ENCODE data around the gene PDE1C. TPM values are rescaled to one million over a fixed set of nuclear protein-coding genes. Genes with fewer than 3 reads are reported as not detected.
"Not testable (repeated sequence)": the region's sequence is repeated elsewhere in the genome, so short reads cannot be mapped to it uniquely, and the experiment has no call there.

PDE1C gene
- total RNA-seq, 2 donors from 2014 or later: 0.26 to 0.60 TPM

- H3K4me1 Mint-ChIP-seq: no peaks in the 10 kb centered on the region
- no peaks in the 10 kb centered on the region for H3K36me3 ChIP-seq (ENCODE audit: control insufficient read depth, insufficient read depth, low read length)
- H3K27me3 Mint-ChIP-seq (ENCODE audit: insufficient read depth): peaks cover 34% of the 10 kb centered on the region
- no peaks in the 10 kb centered on the region for H3K36me3 Mint-ChIP-seq (ENCODE audit: low read depth)
- H3K9me3 Mint-ChIP-seq: peaks cover 27% of the 10 kb centered on the region
- no peak overlapping the region for H3K27ac ChIP-seq (ENCODE audit: low read depth, low read length)
- 81 to 100% methylated on average over 2 of the region's 2 CpGs for WGBS, 2 experiments (ENCODE audit: insufficient coverage in 1 of 2, insufficient read length in 1 of 2)
- H3K4me3 ChIP-seq (ENCODE audit: low read length): no peak overlapping the region
- H3K27me3 ChIP-seq (ENCODE audit: control insufficient read depth, insufficient read depth, low read length, poor library complexity, severe bottlenecking): peaks cover 14% of the 10 kb centered on the region
- H3K27ac Mint-ChIP-seq: no peak overlapping the region
- no peak overlapping the region for H3K9ac ChIP-seq (ENCODE audit: extremely low read depth, low read length, poor library complexity, severe bottlenecking)
- no peaks in the 10 kb centered on the region for H3K4me1 ChIP-seq (ENCODE audit: control insufficient read depth, insufficient read depth, low read length)
- H3K4me3 Mint-ChIP-seq: no peak overlapping the region
- peaks cover 12% of the 10 kb centered on the region for H3K9me3 ChIP-seq (ENCODE audit: control insufficient read depth, low read length)
- TF ChIP-seq, protein P1, sequence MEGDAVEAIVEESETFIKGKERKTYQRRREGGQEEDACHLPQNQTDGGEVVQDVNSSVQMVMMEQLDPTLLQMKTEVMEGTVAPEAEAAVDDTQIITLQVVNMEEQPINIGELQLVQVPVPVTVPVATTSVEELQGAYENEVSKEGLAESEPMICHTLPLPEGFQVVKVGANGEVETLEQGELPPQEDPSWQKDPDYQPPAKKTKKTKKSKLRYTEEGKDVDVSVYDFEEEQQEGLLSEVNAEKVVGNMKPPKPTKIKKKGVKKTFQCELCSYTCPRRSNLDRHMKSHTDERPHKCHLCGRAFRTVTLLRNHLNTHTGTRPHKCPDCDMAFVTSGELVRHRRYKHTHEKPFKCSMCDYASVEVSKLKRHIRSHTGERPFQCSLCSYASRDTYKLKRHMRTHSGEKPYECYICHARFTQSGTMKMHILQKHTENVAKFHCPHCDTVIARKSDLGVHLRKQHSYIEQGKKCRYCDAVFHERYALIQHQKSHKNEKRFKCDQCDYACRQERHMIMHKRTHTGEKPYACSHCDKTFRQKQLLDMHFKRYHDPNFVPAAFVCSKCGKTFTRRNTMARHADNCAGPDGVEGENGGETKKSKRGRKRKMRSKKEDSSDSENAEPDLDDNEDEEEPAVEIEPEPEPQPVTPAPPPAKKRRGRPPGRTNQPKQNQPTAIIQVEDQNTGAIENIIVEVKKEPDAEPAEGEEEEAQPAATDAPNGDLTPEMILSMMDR (conservative IDR thresholded peaks at IDR 0.05): no peak
- DNase-seq: no peak
These were observed 8.6 kb upstream of the PDE1C start for GRCh38 chr7:32078824-32079223.

DNA sequence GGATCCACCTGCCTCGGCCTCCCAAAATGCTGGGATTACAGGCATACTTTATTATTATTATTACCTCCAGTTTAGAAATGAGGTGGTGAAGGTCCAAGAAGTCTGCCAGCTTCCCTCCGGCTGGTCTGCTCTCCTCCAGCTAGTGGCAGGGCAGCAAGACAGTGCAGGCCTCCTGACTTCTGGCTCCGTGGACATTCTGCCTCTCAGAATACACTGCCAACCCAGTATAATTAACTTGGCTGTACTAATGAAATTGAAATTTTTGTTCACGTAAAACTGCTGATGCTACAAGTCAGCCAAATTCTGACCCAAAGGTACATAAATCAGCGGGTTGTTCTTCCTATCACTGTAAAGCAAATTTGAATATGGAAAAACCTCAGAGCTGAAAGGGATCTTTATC lies 7.6 kb upstream of the PDE1C start:
- Mint-ChIP-seq H3K9me3 (peaks cover 24% of the 10 kb centered on the region), H3K36me3 (ENCODE audit: low read depth) (no peaks in the 10 kb centered on the region), H3K27me3 (ENCODE audit: insufficient read depth) (peaks cover 44% of the 10 kb centered on the region), H3K27ac (no peak overlapping the region), H3K4me3 (no peak overlapping the region), H3K4me1 (no peaks in the 10 kb centered on the region)
- H3K27me3 ChIP-seq (ENCODE audit: control insufficient read depth, insufficient read depth, low read length, poor library complexity, severe bottlenecking): peaks cover 24% of the 10 kb centered on the region
- DNase-seq: no peak
- no peak overlapping the region for H3K9ac ChIP-seq (ENCODE audit: extremely low read depth, low read length, poor library complexity, severe bottlenecking)
- no peak overlapping the region for H3K4me3 ChIP-seq (ENCODE audit: low read length)
- WGBS, 2 experiments (ENCODE audit: insufficient coverage in 1 of 2, insufficient read length in 1 of 2): 92 to 100% methylated on average over 2 to 5 of the region's 5 CpGs
- no peaks in the 10 kb centered on the region for H3K36me3 ChIP-seq (ENCODE audit: control insufficient read depth, insufficient read depth, low read length)
- TF ChIP-seq, protein P1 (conservative IDR thresholded peaks at IDR 0.05): no peak
- no peaks in the 10 kb centered on the region for H3K4me1 ChIP-seq (ENCODE audit: control insufficient read depth, insufficient read depth, low read length)
- H3K9me3 ChIP-seq (ENCODE audit: control insufficient read depth, low read length): peaks cover 12% of the 10 kb centered on the region
- no peak overlapping the region for H3K27ac ChIP-seq (ENCODE audit: low read depth, low read length)

GRCh38 chr7:32076802-32077201 lies 6.6 kb upstream of the PDE1C start:
- not testable (repeated sequence) for DNase-seq; H3K4me1 Mint-ChIP-seq; H3K36me3 ChIP-seq (ENCODE audit: control insufficient read depth, insufficient read depth, low read length); H3K4me1 ChIP-seq (ENCODE audit: control insufficient read depth, insufficient read depth, low read length); H3K4me3 ChIP-seq (ENCODE audit: low read length); H3K27ac Mint-ChIP-seq; H3K36me3 Mint-ChIP-seq (ENCODE audit: low read depth); H3K27ac ChIP-seq (ENCODE audit: low read depth, low read length); H3K9me3 ChIP-seq (ENCODE audit: control insufficient read depth, low read length); H3K9ac ChIP-seq (ENCODE audit: extremely low read depth, low read length, poor library complexity, severe bottlenecking); H3K4me3 Mint-ChIP-seq
- H3K9me3 Mint-ChIP-seq: peaks cover 17% of the 10 kb centered on the region
- H3K27me3 Mint-ChIP-seq (ENCODE audit: insufficient read depth): peaks cover 54% of the 10 kb centered on the region
- WGBS, 2 experiments (ENCODE audit: insufficient coverage in 1 of 2, insufficient read length in 1 of 2): 66 to 96% methylated on average over 2 to 5 of the region's 5 CpGs
- H3K27me3 ChIP-seq (ENCODE audit: control insufficient read depth, insufficient read depth, low read length, poor library complexity, severe bottlenecking): peaks cover 34% of the 10 kb centered on the region

- Histone ChIP-seq H3K27ac (ENCODE audit: low read depth, low read length) (no peak overlapping the region), H3K36me3 (ENCODE audit: control insufficient read depth, insufficient read depth, low read length) (no peaks in the 10 kb centered on the region), H3K27me3 (ENCODE audit: control insufficient read depth, insufficient read depth, low read length, poor library complexity, severe bottlenecking) (peaks cover 46% of the 10 kb centered on the region), H3K9ac (ENCODE audit: extremely low read depth, low read length, poor library complexity, severe bottlenecking) (no peak overlapping the region), H3K4me3 (ENCODE audit: low read length) (no peak overlapping the region), H3K4me1 (ENCODE audit: control insufficient read depth, insufficient read depth, low read length) (no peaks in the 10 kb centered on the region), H3K9me3 (ENCODE audit: control insufficient read depth, low read length) (no peaks in the 10 kb centered on the region)
- Mint-ChIP-seq H3K36me3 (ENCODE audit: low read depth) (no peaks in the 10 kb centered on the region), H3K27ac (no peak overlapping the region), H3K4me3 (no peak overlapping the region), H3K4me1 (peaks cover 3% of the 10 kb centered on the region), H3K27me3 (ENCODE audit: insufficient read depth) (peaks cover 60% of the 10 kb centered on the region), H3K9me3 (peaks cover 5% of the 10 kb centered on the region)
- DNase-seq: no peak
- TF ChIP-seq, protein P1 (conservative IDR thresholded peaks at IDR 0.05): no peak
- WGBS, 2 experiments (ENCODE audit: insufficient coverage in 1 of 2, insufficient read length in 1 of 2): 94 to 96% methylated on average over 2 to 4 of the region's 4 CpGs
These were observed 5.4 kb upstream of the PDE1C start for GRCh38 chr7:32075612-32076011.

Measured in endodermal cell (in vitro differentiated cells).